Memory B cell (primary cell): ENCODE results near the gene GRIK5.
A peak's percentile ranks its signal among the peaks of the same experiment; 100 is the strongest.

Source experiments
- ATAC-seq: fragments of 150-1000 bp; cut with Tn5 transposase; 2 replicates; pipeline ENCODE4 v1.10.0; 2021; ENCODE audit warnings: low read depth, mild to moderate bottlenecking, moderate library complexity
- DNase-seq, 2 donors: peaks; one replicate each; pipeline ENCODE4 v3.0.0; 2022; ENCODE audit warnings: low spot score in 2 of 2
- H3K27ac Mint-ChIP-seq: one replicate; pipeline ENCODE4 v1.8.0; 2022; ENCODE audit warnings: mild to moderate bottlenecking, moderate library complexity, mixed read lengths
- H3K27me3 Mint-ChIP-seq: one replicate; pipeline ENCODE4 v1.8.0; 2022; ENCODE audit warnings: mixed read lengths
- H3K36me3 Mint-ChIP-seq: one replicate; pipeline ENCODE4 v1.8.0; 2022; ENCODE audit warnings: mild to moderate bottlenecking, mixed read lengths
- H3K4me1 Mint-ChIP-seq: one replicate; pipeline ENCODE4 v1.8.0; 2022; ENCODE audit warnings: mixed read lengths
- H3K4me3 Mint-ChIP-seq: one replicate; pipeline ENCODE4 v1.8.0; 2022; ENCODE audit warnings: mild to moderate bottlenecking, moderate library complexity, mixed read lengths
- H3K9me3 Mint-ChIP-seq: one replicate; pipeline ENCODE4 v1.8.0; 2022; ENCODE audit warnings: mixed read lengths

Gene GRIK5

DNA sequence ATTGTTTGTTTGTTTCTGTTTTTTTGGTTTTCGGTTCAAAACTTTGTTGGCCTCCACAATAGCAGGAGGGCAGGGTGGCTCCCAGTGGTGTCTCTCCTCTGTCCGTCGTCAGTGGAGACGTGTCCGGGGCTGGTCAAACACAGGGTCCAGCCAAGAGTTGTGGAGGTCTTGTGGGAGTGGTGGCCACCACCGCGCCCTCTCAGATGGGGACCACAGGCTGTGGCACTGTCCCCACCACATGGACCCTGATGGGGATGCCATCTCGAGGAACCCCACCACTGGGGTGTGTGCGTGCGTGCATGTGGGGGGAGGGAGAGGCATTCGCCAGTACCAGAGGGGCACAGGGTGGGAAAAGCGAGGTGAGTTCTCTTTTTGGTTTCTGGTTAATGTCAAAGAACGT lies 19.8 kb upstream of the GRIK5 start:
- peak overlapping the region; percentile 78 for H3K27ac Mint-ChIP-seq
- peaks cover 21% of the 10 kb centered on the region for H3K36me3 Mint-ChIP-seq
- no peaks in the 10 kb centered on the region for H3K27me3 Mint-ChIP-seq
- peaks cover 43% of the 10 kb centered on the region for H3K4me1 Mint-ChIP-seq
- DNase-seq = no peak
- no peak overlapping the region for H3K4me3 Mint-ChIP-seq
- no peaks in the 10 kb centered on the region for H3K9me3 Mint-ChIP-seq
- no peak for ATAC-seq

DNA sequence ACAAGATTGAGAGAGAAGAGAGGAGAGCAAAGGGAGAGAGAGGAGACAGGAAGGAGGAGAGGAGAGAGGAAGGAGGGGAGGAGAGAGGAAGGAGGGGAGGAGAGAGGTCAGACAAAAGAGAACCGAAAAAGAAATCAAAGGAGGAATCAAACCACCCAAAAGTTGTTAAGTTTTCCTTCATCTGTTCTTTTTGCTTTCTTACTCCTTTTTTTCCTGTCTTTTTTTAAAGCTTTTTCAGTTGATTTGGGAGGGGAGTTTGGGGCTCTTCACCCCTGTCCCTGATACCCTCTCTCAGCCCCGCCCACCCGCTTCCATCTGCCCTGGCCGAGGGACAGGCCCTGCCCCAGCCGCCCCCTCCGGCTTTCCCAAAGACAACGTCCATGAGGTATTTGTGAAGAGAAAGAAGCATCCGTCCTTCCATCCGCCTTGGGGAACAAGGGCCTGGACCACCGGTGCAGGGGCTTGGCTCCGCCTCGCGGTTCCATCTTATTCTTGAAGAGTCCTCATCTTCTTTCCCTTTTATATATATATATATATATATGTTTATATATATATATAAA lies 19.3 kb upstream of the GRIK5 start:
- Mint-ChIP-seq H3K27me3 (no peaks in the 10 kb centered on the region), H3K4me1 (peaks cover 42% of the 10 kb centered on the region), H3K27ac (peak overlapping the region; percentile 78), H3K9me3 (no peaks in the 10 kb centered on the region), H3K36me3 (peaks cover 16% of the 10 kb centered on the region), H3K4me3 (peak overlapping the region; percentile 24)
- no peak for ATAC-seq
- no peak for DNase-seq

DNA sequence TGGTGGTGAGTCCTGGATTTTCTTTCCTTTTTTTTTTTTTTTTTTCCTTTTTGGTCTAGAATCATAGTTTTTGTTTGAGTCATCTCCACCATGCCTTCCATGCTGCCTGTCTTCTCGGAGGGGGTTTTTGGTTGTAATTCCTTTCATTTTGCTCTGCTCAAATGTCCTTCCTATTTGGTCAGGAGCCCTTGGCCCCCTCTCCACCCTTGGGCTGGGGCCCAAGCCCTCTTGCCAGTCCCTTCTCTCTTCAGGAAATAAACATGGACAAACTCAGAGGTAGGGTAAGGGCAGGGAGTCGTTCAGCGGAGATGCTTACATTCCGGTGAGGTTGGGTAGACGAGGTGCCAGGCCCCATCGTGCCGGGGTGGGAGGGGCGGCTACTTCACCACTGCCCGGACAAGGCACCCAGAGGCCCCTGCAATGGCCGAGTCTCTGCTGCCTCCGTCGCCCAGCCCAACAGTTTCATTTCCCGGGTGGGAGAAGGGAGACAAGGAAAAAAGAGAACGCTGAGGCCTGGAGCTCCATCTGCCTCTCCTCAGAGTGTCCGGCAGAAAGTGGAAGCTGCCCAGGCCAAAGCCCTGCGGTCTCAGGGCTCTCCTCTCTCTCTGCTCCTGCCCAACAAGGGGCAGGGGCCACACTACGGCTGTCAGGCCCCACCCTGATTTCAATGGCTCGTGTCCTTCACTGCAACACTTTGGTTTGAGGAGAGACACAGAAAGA lies 18.6 kb upstream of the GRIK5 start:
- H3K36me3 Mint-ChIP-seq = peaks cover 9% of the 10 kb centered on the region
- no peak for DNase-seq
- H3K27ac Mint-ChIP-seq = peak overlapping the region; percentile 78
- peaks cover 41% of the 10 kb centered on the region for H3K4me1 Mint-ChIP-seq
- no peaks in the 10 kb centered on the region for H3K27me3 Mint-ChIP-seq
- peak overlapping the region; percentile 24 for H3K4me3 Mint-ChIP-seq
- no peak for ATAC-seq
- no peaks in the 10 kb centered on the region for H3K9me3 Mint-ChIP-seq

GRCh38 chr19:42086770-42087550 lies 17.0 kb upstream of the GRIK5 start:
- Mint-ChIP-seq H3K27me3 (no peaks in the 10 kb centered on the region), H3K36me3 (peaks cover 5% of the 10 kb centered on the region), H3K27ac (peak overlapping the region; percentile 36), H3K4me1 (peaks cover 37% of the 10 kb centered on the region), H3K4me3 (no peak overlapping the region), H3K9me3 (no peaks in the 10 kb centered on the region)
- ATAC-seq = peak; percentile 18
- DNase-seq = no peak

GRCh38 chr19:42086188-42086736 lies 16.3 kb upstream of the GRIK5 start:
- Mint-ChIP-seq H3K4me1 (peaks cover 41% of the 10 kb centered on the region), H3K9me3 (no peaks in the 10 kb centered on the region), H3K4me3 (no peak overlapping the region)

DNA sequence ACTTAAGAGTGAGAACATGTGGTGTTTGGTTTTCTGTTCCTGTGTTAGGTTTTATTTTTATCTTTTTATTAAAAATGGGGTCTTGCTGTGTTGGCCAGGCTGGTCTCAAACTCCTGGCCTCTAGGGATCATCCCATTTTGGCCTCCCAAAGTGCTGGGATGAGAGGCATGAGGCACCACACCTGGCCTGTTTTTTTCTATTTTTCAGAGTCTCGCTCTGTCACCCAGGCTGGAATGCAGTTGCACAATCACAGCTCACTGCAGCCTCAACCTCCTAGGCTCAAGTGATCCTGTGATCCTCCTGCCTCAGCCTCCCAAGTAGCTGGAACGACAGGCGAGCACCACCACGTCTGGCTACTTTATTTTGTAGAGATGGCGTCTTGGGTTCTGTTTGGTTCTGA lies 13.5 kb upstream of the GRIK5 start:
- no peaks in the 10 kb centered on the region for H3K27me3 Mint-ChIP-seq
- H3K9me3 Mint-ChIP-seq = no peaks in the 10 kb centered on the region
- no peak for DNase-seq
- no peak overlapping the region for H3K4me3 Mint-ChIP-seq
- peak overlapping the region; percentile 54 for H3K27ac Mint-ChIP-seq
- ATAC-seq = no peak
- H3K4me1 Mint-ChIP-seq = peaks cover 25% of the 10 kb centered on the region
- peaks cover 5% of the 10 kb centered on the region for H3K36me3 Mint-ChIP-seq

More at GRCh38 chr19:42086188-42086736, 16.3 kb upstream of the GRIK5 start:
- ATAC-seq = no peak
- peak overlapping the region; percentile 33 for H3K27ac Mint-ChIP-seq
- no peak for DNase-seq
- H3K27me3 Mint-ChIP-seq = no peaks in the 10 kb centered on the region
- peaks cover 7% of the 10 kb centered on the region for H3K36me3 Mint-ChIP-seq

DNA sequence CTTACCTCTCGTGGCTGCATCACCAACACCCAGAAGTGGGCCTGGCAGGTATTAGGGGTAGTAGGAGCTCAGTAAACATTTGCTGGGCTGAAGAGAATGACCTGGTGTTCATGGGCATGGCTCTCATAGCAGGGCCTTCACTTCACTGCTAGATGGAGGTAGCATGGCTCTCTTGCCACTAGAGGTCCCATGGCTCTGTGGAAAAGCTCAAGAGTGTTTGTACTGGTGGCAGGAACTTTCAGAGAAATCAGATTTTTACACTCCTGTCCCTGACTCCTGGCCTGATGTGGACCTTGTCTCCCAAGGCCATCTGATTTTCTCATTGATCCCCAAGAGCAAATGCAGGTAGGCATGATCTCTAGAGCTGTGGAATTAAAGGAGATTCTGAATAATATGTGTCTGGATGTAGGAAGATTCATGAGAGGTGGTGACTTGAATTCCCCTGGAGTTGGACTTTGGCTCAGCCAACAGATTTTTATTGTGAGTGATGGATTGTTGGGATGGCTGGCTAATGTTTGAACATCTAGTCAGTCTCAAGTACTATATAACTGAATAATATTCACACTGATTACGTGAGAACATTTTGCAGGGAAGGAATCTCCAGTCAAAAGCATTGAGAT lies 11.7 kb upstream of the GRIK5 start:
- H3K27me3 Mint-ChIP-seq = no peaks in the 10 kb centered on the region
- H3K36me3 Mint-ChIP-seq = peaks cover 5% of the 10 kb centered on the region
- no peak overlapping the region for H3K4me3 Mint-ChIP-seq
- no peaks in the 10 kb centered on the region for H3K9me3 Mint-ChIP-seq
- H3K4me1 Mint-ChIP-seq = peaks cover 30% of the 10 kb centered on the region
- ATAC-seq (peak; percentile 82), DNase-seq (no peak)
- H3K27ac Mint-ChIP-seq = peak overlapping the region; percentile 54

DNA sequence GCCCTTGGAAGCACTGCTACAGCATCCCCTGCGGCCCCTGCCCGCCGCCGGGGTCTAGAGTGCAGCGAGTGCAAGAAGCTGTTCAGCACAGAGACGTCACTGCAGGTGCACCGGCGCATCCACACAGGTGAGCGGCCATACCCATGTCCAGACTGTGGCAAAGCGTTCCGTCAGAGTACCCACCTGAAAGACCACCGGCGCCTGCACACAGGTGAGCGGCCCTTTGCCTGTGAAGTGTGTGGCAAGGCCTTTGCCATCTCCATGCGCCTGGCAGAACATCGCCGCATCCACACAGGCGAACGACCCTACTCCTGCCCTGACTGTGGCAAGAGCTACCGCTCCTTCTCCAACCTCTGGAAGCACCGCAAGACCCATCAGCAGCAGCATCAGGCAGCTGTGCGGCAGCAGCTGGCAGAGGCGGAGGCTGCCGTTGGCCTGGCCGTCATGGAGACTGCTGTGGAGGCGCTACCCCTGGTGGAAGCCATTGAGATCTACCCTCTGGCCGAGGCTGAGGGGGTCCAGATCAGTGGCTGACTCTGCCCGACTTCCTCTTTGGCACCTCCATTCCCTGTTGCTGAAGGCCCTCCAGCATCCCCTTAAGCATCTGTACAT lies 10.9 kb upstream of the GRIK5 start:
- peaks cover 5% of the 10 kb centered on the region for H3K36me3 Mint-ChIP-seq
- H3K4me1 Mint-ChIP-seq = peaks cover 32% of the 10 kb centered on the region
- H3K27me3 Mint-ChIP-seq = no peaks in the 10 kb centered on the region
- H3K9me3 Mint-ChIP-seq = no peaks in the 10 kb centered on the region
- ATAC-seq (no peak), DNase-seq (no peak)
- no peak overlapping the region for H3K4me3 Mint-ChIP-seq
- H3K27ac Mint-ChIP-seq = no peak overlapping the region

GRCh38 chr19:42079886-42080763 lies 10.1 kb upstream of the GRIK5 start:
- no peak for ATAC-seq
- Mint-ChIP-seq H3K36me3 (peaks cover 8% of the 10 kb centered on the region), H3K27me3 (no peaks in the 10 kb centered on the region), H3K27ac (no peak overlapping the region), H3K4me1 (peaks cover 36% of the 10 kb centered on the region), H3K4me3 (no peak overlapping the region), H3K9me3 (no peaks in the 10 kb centered on the region)
- DNase-seq = no peak

GRCh38 chr19:42079276-42079669 lies 9.3 kb upstream of the GRIK5 start:
- H3K4me3 Mint-ChIP-seq = no peak overlapping the region
- H3K27ac Mint-ChIP-seq = no peak overlapping the region
- H3K4me1 Mint-ChIP-seq = peaks cover 36% of the 10 kb centered on the region
- peaks cover 8% of the 10 kb centered on the region for H3K36me3 Mint-ChIP-seq
- no peak for ATAC-seq
- no peaks in the 10 kb centered on the region for H3K9me3 Mint-ChIP-seq
- DNase-seq = no peak
- H3K27me3 Mint-ChIP-seq = no peaks in the 10 kb centered on the region

DNA sequence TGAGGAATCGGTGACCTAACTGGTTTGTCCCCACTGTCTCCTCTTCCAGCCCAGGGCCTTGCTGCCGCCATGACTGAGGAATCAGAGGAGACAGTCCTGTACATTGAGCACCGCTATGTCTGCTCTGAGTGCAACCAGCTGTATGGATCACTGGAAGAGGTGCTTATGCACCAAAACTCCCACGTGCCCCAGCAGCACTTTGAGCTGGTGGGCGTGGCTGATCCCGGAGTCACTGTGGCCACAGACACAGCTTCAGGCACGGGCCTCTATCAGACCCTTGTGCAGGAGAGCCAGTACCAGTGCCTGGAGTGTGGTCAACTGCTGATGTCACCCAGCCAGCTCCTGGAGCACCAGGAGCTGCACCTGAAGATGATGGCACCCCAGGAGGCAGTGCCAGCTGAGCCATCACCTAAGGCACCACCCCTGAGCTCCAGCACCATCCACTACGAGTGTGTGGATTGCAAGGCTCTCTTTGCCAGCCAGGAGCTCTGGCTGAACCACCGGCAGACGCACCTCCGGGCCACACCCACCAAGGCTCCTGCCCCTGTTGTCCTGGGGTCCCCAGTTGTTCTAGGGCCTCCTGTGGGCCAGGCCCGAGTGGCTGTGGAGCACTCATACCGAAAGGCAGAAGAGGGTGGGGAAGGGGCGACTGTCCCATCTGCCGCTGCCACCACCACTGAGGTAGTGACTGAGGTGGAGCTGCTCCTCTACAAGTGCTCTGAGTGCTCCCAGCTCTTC lies 8.7 kb upstream of the GRIK5 start:
- no peak for ATAC-seq
- H3K4me1 Mint-ChIP-seq = peaks cover 36% of the 10 kb centered on the region

DNA sequence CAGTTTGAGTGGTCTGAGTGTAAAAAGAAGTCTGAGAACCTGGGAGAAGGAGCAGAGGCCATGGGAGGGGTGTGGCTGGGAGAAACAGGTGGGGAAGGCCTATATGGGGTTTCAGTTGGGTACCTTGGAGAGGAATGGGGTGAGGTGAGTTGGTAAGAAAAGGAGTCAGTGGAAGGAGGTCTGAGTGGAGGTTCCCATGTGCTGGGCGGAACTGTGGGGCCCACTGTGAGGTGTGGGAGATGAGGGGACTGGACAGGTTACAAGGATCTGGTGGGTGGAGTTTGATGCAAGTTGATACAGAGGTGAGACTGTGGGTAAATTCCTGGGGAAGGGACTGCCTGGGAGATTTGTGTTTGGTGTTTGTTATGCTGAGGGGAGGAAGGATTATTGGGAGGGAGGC lies 8.1 kb upstream of the GRIK5 start:
- H3K27me3 Mint-ChIP-seq = no peaks in the 10 kb centered on the region
- no peak for DNase-seq
- peaks cover 36% of the 10 kb centered on the region for H3K4me1 Mint-ChIP-seq
- peak overlapping the region; percentile 32 for H3K4me3 Mint-ChIP-seq
- H3K9me3 Mint-ChIP-seq = no peaks in the 10 kb centered on the region
- peak overlapping the region; percentile 99 for H3K27ac Mint-ChIP-seq
- H3K36me3 Mint-ChIP-seq = peaks cover 8% of the 10 kb centered on the region
- ATAC-seq = no peak

More for the DNA sequence above, 8.7 kb upstream of the GRIK5 start:
- peaks cover 8% of the 10 kb centered on the region for H3K36me3 Mint-ChIP-seq
- peak overlapping the region; percentile 99 for H3K27ac Mint-ChIP-seq
- DNase-seq = no peak
- H3K4me3 Mint-ChIP-seq = peak overlapping the region; percentile 15
- no peaks in the 10 kb centered on the region for H3K27me3 Mint-ChIP-seq
- no peaks in the 10 kb centered on the region for H3K9me3 Mint-ChIP-seq
